Measurements from ENCODE around the gene FAM50A. TPM values are rescaled to one million over a fixed set of nuclear protein-coding genes. Genes with fewer than 3 reads are reported as not detected.

Gene FAM50A
- total RNA-seq, 1 donor from 2014 or later, result 108 TPM

GRCh38 chrX:154462396-154462795 is 18.5 kb downstream of the FAM50A start:
- H3K4me1 Mint-ChIP-seq (ENCODE audit: low read depth), result peaks cover 20% of the 10 kb centered on the region
- no peak overlapping the region for H3K4me3 Mint-ChIP-seq (ENCODE audit: unreplicated experiment)
- no peaks in the 10 kb centered on the region for H3K27me3 Mint-ChIP-seq (ENCODE audit: low read depth)
- peaks cover 13% of the 10 kb centered on the region for H3K36me3 Mint-ChIP-seq (ENCODE audit: low read depth)
- H3K9me3 Mint-ChIP-seq (ENCODE audit: low read depth), result peaks cover 1% of the 10 kb centered on the region
- H3K27ac Mint-ChIP-seq (ENCODE audit: unreplicated experiment), result no peak overlapping the region
- DNase-seq (ENCODE audit: low spot score), result no peak
- no peak for TF ChIP-seq CTCF (IDR thresholded peaks at IDR 0.05)

GRCh38 chrX:154463611-154464220 is 19.8 kb downstream of the FAM50A start:
- no peak for DNase-seq (ENCODE audit: low spot score)
- TF ChIP-seq CTCF (IDR thresholded peaks at IDR 0.05), result no peak
- H3K9me3 Mint-ChIP-seq (ENCODE audit: low read depth), result no peaks in the 10 kb centered on the region
- H3K36me3 Mint-ChIP-seq (ENCODE audit: low read depth), result peaks cover 11% of the 10 kb centered on the region
- H3K27me3 Mint-ChIP-seq (ENCODE audit: low read depth), result no peaks in the 10 kb centered on the region
- no peak overlapping the region for H3K4me3 Mint-ChIP-seq (ENCODE audit: unreplicated experiment)
- peaks cover 19% of the 10 kb centered on the region for H3K4me1 Mint-ChIP-seq (ENCODE audit: low read depth)
- no peak overlapping the region for H3K27ac Mint-ChIP-seq (ENCODE audit: unreplicated experiment)

GRCh38 chrX:154464806-154465365 is 20.9 kb downstream of the FAM50A start:
- H3K27ac Mint-ChIP-seq (ENCODE audit: unreplicated experiment), result no peak overlapping the region
- H3K36me3 Mint-ChIP-seq (ENCODE audit: low read depth), result peaks cover 17% of the 10 kb centered on the region
- no peaks in the 10 kb centered on the region for H3K9me3 Mint-ChIP-seq (ENCODE audit: low read depth)
- peaks cover 19% of the 10 kb centered on the region for H3K4me1 Mint-ChIP-seq (ENCODE audit: low read depth)
- H3K27me3 Mint-ChIP-seq (ENCODE audit: low read depth), result no peaks in the 10 kb centered on the region
- H3K4me3 Mint-ChIP-seq (ENCODE audit: unreplicated experiment), result no peak overlapping the region
- DNase-seq (ENCODE audit: low spot score), result no peak
- TF ChIP-seq CTCF (IDR thresholded peaks at IDR 0.05), result no peak

GRCh38 chrX:154465601-154466000 is 21.7 kb downstream of the FAM50A start:
- TF ChIP-seq CTCF (IDR thresholded peaks at IDR 0.05), result no peak
- H3K4me1 Mint-ChIP-seq (ENCODE audit: low read depth), result peaks cover 14% of the 10 kb centered on the region
- no peak overlapping the region for H3K27ac Mint-ChIP-seq (ENCODE audit: unreplicated experiment)
- H3K36me3 Mint-ChIP-seq (ENCODE audit: low read depth), result peaks cover 19% of the 10 kb centered on the region
- DNase-seq (ENCODE audit: low spot score), result no peak
- no peaks in the 10 kb centered on the region for H3K27me3 Mint-ChIP-seq (ENCODE audit: low read depth)
- H3K4me3 Mint-ChIP-seq (ENCODE audit: unreplicated experiment), result no peak overlapping the region
- H3K9me3 Mint-ChIP-seq (ENCODE audit: low read depth), result no peaks in the 10 kb centered on the region

- Mint-ChIP-seq H3K27me3 (ENCODE audit: low read depth) (no peaks in the 10 kb centered on the region), H3K27ac (ENCODE audit: unreplicated experiment) (no peak overlapping the region), H3K4me1 (ENCODE audit: low read depth) (peaks cover 10% of the 10 kb centered on the region), H3K9me3 (ENCODE audit: low read depth) (no peaks in the 10 kb centered on the region), H3K36me3 (ENCODE audit: low read depth) (peaks cover 21% of the 10 kb centered on the region), H3K4me3 (ENCODE audit: unreplicated experiment) (no peak overlapping the region)
- no peak for DNase-seq (ENCODE audit: low spot score)
- no peak for TF ChIP-seq CTCF (IDR thresholded peaks at IDR 0.05)
Observed at GRCh38 chrX:154466036-154466435, 22.1 kb downstream of the FAM50A start.
